Activated gamma-delta T cell (primary cell): ENCODE results near the gene CABP2.
"Not testable (repeated sequence)": the region's sequence is repeated elsewhere in the genome, so short reads cannot be mapped to it uniquely, and the experiment has no call there.

Experiments
- DNase-seq: peaks from one replicate; lab custom pipeline; 2025; lab: John Stamatoyannopoulos, UW

The CABP2 gene

GRCh38 chr11:67538823-67539505 lies 15.7 kb upstream of the CABP2 start:
- DNase-seq: no peak

GRCh38 chr11:67538306-67538705 lies 15.1 kb upstream of the CABP2 start:
- no peak for DNase-seq

- no peak for DNase-seq
These were observed 12.3 kb upstream of the CABP2 start for GRCh38 chr11:67535561-67535960.

DNA sequence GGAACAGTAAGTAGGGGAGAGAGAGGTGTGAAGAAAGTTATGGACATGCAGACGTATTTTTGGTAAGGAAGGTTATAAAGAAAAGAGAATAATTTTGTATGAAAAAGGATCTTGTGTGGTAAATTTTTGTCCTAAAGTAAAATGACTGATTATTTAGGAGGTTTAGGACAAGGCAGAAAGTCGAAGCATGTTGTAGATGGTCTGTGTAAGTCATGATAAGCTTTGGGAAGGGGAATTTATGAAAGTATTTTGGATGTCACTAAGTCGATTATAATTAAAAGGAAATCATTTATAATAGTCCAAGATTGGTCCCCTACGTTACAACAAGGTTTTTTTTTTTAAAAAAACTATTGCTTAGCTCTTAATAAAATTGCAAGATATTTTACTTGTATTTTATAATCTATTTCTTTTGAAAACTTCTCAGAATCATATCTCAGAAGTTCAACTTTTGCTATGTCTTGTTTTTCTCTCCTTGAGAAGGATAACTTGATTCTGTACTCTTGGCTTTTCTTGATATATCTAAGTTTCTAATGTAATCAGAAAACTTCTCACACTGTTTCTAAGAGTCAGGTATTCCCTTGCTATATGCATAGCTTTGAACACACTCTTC lies 10.9 kb upstream of the CABP2 start:
- DNase-seq: no peak

GRCh38 chr11:67532889-67533288 lies 9.6 kb upstream of the CABP2 start:
- DNase-seq: no peak

- DNase-seq: no peak
These were observed 7.0 kb upstream of the CABP2 start for GRCh38 chr11:67530282-67530592.

- no peak for DNase-seq
These were observed 5.1 kb upstream of the CABP2 start for GRCh38 chr11:67528376-67528775.

DNA sequence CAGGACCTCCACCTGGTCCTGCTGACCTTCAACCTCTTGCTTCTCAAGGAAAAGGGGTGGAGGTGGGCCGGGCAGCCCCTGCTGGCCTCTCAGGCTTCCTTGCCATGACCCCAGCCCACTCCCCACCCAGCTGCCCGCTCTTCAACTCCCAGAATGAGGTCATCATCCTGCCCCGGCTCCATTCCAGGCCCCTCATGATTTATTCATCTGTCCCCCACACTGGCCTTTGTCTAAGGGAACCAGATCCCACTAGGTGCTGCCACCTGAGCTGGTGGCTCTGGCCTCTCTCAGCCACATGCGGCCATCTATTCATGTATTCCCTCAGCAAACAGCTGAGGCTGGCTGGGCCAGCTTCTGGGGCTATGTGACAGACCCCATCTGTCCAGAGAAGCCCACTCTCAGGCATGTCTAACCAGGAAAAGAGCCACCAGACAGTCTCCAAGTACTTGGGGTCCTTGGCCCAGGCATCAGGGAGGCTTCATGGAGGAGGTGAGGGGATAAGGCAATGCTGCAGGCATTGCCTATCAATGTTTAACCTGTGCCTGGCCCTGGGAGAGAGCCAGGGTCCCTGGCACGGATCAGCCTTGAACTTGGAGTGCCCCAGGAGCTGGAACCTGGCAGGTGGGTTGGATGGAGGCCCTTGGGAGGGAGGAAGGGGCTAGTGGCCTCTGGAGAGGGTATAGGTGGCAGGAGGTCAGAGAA lies 2.2 kb upstream of the CABP2 start:
- DNase-seq: no peak

DNA sequence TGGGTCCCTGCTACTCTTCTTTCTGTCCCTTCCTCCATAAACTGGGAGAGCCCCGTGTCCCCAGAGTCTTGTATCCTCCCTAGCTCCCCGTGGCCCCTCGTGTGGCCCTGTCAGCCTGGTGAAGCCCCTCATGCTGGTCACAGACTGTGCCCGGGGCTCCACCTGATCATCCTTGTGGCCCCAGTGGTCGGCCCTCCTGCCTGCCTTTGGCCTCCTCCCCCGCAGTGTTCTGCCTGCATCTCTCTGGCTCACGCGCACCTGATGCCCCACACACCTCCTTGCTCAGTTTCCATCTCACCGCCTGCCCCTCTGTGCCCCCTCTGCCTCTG lies 1.2 kb upstream of the CABP2 start:
- no peak for DNase-seq

- no peak for DNase-seq
These were observed 572 bp upstream of the CABP2 start for GRCh38 chr11:67523556-67524479.

- DNase-seq: no peak
These were observed 908 bp downstream of the CABP2 start for GRCh38 chr11:67522338-67522737.

DNA sequence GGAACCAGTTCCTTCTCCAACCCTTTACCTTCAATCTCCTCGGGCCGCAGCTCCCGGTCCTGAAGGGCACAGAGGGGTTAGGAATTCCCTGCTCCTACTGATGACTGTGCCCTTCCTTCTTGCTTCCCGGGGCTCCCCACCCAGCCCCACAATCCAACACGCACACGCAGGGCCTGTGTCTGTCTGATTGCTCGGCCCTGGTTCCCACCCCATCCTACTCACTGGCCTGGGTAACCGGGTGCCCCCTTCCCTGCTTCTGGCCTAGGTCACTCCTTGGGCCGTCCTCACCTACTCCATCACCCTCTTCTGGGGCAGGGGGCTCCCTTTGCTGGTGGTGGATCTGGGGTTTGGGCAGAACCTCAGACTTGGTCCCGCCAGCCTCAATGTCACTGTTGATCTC lies 1.3 kb downstream of the CABP2 start:
- no peak for DNase-seq

DNA sequence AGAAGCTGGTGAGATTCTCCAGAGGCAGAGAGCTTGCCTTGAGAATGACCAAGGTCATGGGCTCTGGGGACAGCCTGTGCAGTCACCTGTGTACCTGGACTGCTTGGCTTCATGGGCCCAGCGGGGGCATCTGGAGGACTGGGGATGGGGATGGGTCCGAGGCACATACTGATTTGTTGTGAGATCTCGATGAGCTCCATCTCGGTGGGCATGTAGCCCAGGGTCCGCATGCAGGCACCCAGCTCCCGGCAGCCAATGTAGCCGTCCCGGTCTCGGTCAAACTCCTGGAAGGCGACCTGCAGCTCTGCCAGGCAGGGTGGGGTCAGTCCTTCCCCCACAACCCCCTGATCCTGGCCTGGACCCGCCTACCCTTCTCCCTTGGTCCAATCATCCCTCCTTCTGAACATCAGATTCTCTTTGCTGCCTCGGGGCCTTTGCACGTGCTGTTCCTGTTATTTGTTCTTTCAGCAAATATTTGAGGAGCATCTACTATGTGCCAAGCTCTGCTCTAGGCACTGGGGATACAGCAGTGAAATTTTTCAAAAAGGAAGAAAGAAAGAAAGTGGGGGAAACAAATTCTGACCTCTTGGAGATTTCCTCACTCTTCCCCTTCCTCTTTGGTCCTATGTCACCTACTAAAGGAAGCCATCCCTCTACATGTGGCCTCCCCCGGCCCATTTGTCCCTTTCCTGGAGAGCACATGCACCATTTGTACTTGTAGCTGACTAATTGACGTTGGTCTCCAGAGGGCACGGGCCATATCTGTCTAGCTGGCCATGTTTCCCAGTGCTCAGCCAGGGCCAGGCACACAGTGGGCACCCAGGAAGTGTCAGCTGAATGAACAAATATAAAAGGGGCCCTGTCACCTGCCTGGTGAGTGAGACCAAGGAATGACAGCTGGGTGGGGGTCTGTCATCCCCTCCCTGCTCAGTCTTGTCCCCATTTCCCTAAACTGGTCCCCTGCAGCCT lies 2.1 kb downstream of the CABP2 start:
- no peak for DNase-seq

DNA sequence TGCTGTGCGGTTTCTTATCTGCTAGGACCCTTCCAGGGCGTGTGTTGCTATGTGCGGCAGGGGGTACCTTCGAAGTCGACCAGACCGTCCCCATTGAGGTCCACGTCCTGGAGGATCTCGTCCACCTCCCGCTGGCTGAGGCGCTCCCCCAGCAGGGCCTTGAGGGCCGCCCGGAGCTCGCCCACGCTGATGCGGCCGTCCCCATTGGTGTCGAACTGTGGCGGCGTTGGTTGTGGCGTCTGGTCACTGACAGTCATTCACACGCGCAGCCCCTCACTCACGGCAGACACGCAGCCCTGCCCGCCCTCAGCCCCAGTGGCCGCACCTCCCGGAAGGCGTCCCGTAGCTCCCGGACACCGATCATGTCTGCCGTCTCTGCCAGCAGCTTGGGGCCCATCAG lies 3.5 kb downstream of the CABP2 start:
- DNase-seq: no peak

DNA sequence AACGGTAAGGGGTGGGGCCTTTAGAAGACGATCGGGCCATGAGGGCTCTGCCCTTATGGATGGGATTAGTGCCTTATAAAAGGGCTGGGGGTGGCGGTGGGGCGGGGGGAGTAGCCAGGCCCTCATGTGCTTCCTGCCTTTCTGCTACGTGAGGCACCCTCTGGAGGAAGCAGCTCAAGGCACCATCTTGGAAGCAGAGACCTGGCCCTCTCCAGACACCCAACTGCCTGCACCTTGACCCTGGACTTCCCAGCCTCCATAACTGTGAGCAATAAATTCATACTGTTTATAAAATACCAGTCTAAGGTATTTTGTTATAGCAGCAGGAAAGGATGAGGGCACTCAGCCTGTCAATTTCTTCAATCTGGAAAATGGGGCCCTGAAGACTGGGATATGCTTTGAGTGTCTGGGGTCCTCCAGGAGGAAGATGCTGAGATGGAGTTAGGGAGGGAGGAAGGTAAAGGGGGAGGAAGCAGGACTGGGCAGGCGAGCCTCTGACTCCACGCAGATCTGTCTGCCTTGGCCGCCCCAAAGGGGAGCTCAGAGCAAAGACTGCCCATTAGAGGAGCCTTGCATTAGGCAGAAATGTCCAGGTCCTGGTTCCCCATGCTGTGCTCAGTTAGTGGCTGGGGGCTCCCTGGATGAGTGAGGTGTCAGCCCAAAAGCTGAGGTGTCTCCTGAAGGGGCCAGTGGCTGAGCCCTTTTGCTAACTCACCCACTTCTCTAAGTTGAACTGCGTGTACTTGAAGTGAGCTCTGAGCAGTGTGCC lies 5.3 kb downstream of the CABP2 start:
- no peak for DNase-seq

DNA sequence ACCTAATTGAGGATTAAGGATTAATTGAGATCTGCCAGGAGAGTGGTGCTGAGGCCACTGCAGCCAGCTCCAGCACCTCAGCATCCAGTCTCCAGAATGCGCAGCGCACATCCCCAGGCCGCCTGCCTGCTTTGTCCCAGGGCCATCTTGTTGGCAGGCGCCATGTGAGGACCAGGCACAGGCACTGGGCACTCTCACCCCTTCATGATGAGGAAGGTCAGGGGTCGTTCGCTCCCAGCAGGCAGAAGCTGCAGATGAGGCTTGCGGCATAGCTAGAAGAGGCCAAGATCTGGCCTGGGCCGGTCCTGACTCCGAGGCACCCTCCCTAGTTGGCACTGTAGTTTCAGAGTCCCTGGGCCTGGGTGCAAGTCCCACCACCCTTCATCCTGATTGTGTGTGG lies 6.4 kb downstream of the CABP2 start:
- DNase-seq: no peak

- no peak for DNase-seq
These were observed 9.1 kb downstream of the CABP2 start for GRCh38 chr11:67514116-67514515.

GRCh38 chr11:67511558-67511957 lies 11.7 kb downstream of the CABP2 start:
- DNase-seq: not testable (repeated sequence)

GRCh38 chr11:67510023-67510345 lies 13.3 kb downstream of the CABP2 start:
- no peak for DNase-seq

GRCh38 chr11:67508486-67509121 lies 14.6 kb downstream of the CABP2 start:
- peak; percentile 98 for DNase-seq
